Endothelial cell of umbilical vein (primary cell): ENCODE measurements around the gene EDEM1. TPM values are rescaled to one million over a fixed set of nuclear protein-coding genes. Genes with fewer than 3 reads are reported as not detected.

ENCODE experiments used
- BruUV-seq: library from RNA; stranded (reverse); fragments of 400-500 nt; replicated peaks from 2 replicates; lab custom pipeline; 2021; lab: Mats Ljungman, UMichigan
- CTCF ChIA-PET: fragments of 300-600, 350-600 bp; sonication (Branson Sonifier 250); formaldehyde crosslinking; loops from one replicate; lab custom pipeline; 2021; ENCODE audit warnings: antibody characterized with exemption, inconsistent platforms; lab: Charles Lee
- POLR2A ChIA-PET: fragments of 300-600, 350-600 bp; sonication (Branson Sonifier 250); formaldehyde crosslinking; loops from one replicate; lab custom pipeline; 2021; ENCODE audit warnings: antibody characterized with exemption, inconsistent platforms; lab: Charles Lee
- DNase-seq: peaks from one replicate; pipeline ENCODE4 v3.0.0-alpha.2; 2011; ENCODE audit warnings: low read depth, low spot score
- FAIRE-seq: peaks from 2 replicates; lab custom pipeline; 2011; peaks lifted over from hg19 to GRCh38; lab: Jason Lieb, UNC
- H2AFZ ChIP-seq: 2 replicates; pipeline ENCODE4 v1.6.0; 2012; ENCODE audit warnings: low read depth, low read length, control low read depth, inconsistent platforms
- H3K27ac ChIP-seq: 2 replicates; pipeline ENCODE4 v1.5.1; 2011; ENCODE audit warnings: low read depth, mild to moderate bottlenecking, control low read depth, low read length, moderate library complexity; ENCODE audit not compliant: insufficient read depth
- H3K27me3 ChIP-seq, 2 experiments: 2 replicates each; pipeline versions ENCODE4 v1.6.0 to v1.6.1; 2011; ENCODE audit warnings: low read length in 2 of 2, mixed read lengths in 1 of 2; ENCODE audit not compliant: control insufficient read depth in 2 of 2, insufficient read depth in 2 of 2
- H3K36me3 ChIP-seq, 2 experiments: 2 replicates in 1 of 2; 3 replicates in 1 of 2; pipeline ENCODE4 v1.5.1; 2011; ENCODE audit warnings: low read length in 2 of 2, mild to moderate bottlenecking in 1 of 2, moderate library complexity in 1 of 2; ENCODE audit not compliant: control insufficient read depth in 2 of 2, insufficient read depth in 2 of 2; ENCODE audit errors: extremely low read depth in 1 of 2
- H3K4me1 ChIP-seq: 3 replicates; pipeline ENCODE4 v1.5.1; 2011; ENCODE audit warnings: mild to moderate bottlenecking, low read length; ENCODE audit not compliant: control insufficient read depth, insufficient read depth; ENCODE audit errors: extremely low read depth
- H3K4me2 ChIP-seq: 2 replicates; pipeline ENCODE4 v1.6.1; 2011; ENCODE audit warnings: low read length, control low read depth, mixed read lengths; ENCODE audit not compliant: insufficient read depth
- H3K4me3 ChIP-seq, 3 experiments: fragments of 200-600 bp in 1 of 3; sonication (generic), shearing (Covaris generic) in 1 of 3; replicated peaks in 1 of 3; 2 replicates each; pipeline ENCODE4 v1.5.1; 2011 to 2016; ENCODE audit warnings: control low read depth in 3 of 3, low read length in 3 of 3, mild to moderate bottlenecking in 2 of 3, inconsistent platforms in 1 of 3, low read depth in 1 of 3, moderate library complexity in 1 of 3; ENCODE audit not compliant: insufficient read depth in 1 of 3
- H3K79me2 ChIP-seq: 2 replicates; pipeline ENCODE4 v1.6.0; 2012; ENCODE audit warnings: low read length, inconsistent platforms; ENCODE audit not compliant: control insufficient read depth, insufficient read depth
- H3K9ac ChIP-seq: replicated peaks from 2 replicates; pipeline ENCODE3; 2011; ENCODE audit warnings: low read length, control low read depth; ENCODE audit not compliant: insufficient read depth; ENCODE audit errors: extremely low read depth
- H3K9me1 ChIP-seq: replicated peaks from 3 replicates; pipeline ENCODE4 v1.6.0; 2011; ENCODE audit warnings: mild to moderate bottlenecking, low read length; ENCODE audit not compliant: control insufficient read depth, insufficient read depth; ENCODE audit errors: extremely low read depth
- H3K9me3 ChIP-seq: replicated peaks from 2 replicates; pipeline ENCODE4 v1.5.1; 2012; ENCODE audit warnings: low read length, inconsistent platforms; ENCODE audit not compliant: control insufficient read depth, insufficient read depth
- H4K20me1 ChIP-seq: replicated peaks from 2 replicates; pipeline ENCODE3; 2011; ENCODE audit warnings: mild to moderate bottlenecking, low read length; ENCODE audit not compliant: control insufficient read depth, insufficient read depth; ENCODE audit errors: extremely low read depth
- EZH2 ChIP-seq: IDR thresholded peaks from 2 replicates; pipeline ENCODE4 v1.6.1; 2012; ENCODE audit warnings: borderline replicate concordance, low read depth, mild to moderate bottlenecking, moderate library complexity, low read length, inconsistent platforms; ENCODE audit not compliant: severe bottlenecking
- FOS ChIP-seq: IDR thresholded peaks from 2 replicates; pipeline ENCODE4 v1.6.1; 2011; ENCODE audit warnings: mild to moderate bottlenecking, low read length, moderate library complexity, borderline replicate concordance; ENCODE audit not compliant: insufficient read depth
- MYC ChIP-seq: IDR thresholded peaks from one replicate; pipeline ENCODE4 v1.6.1; 2011; ENCODE audit warnings: mild to moderate bottlenecking, low read depth, low read length
- POLR2A ChIP-seq: IDR thresholded peaks from 2 replicates; pipeline ENCODE4 v1.6.1; 2012; ENCODE audit warnings: low read depth, mild to moderate bottlenecking, control low read depth, low read length
- POLR2AphosphoS5 ChIP-seq: IDR thresholded peaks from 2 replicates; pipeline ENCODE4 v1.6.1; 2012; ENCODE audit warnings: low read depth, mild to moderate bottlenecking, control low read depth, low read length, moderate library complexity; ENCODE audit not compliant: insufficient read depth
- dilution Hi-C: fragments of 300-500 bp; cut with MboI; formaldehyde crosslinking; loops from one replicate; pipeline ENCODE4 v1.15.0; 2019; ENCODE audit warnings: low sequenced_read_pairs; ENCODE audit not compliant: extremely low pct_ligation_motif_present
- intact Hi-C: fragments of 100-400 bp; cut with micrococcal nuclease; formaldehyde crosslinking; loops from one replicate; pipeline ENCODE4 v1.10.0; 2022
- polyA plus RNA-seq, 4 experiments: library from polyadenylated mRNA; depleted of rRNA in 3 of 4; stranded (reverse) in 3 of 4; unstranded in 1 of 4; fragments of >200 nt; gene quantifications; 2 replicates each; pipeline versions ENCODE4 v1.2.1 to v1.2.3, GENCODE V29; 2011 to 2012; ENCODE audit warnings: missing spikeins in 1 of 4
- total RNA-seq: library from RNA; stranded (reverse); gene quantifications from 2 replicates; pipeline ENCODE4 v1.2.3, GENCODE V29; 2021

EDEM1 gene
- total and polyA plus RNA-seq, 2 donors (not counting 3 experiments of a cell fraction or from before 2014, with no cell fraction given) = 19.4 to 61.1 TPM

DNA sequence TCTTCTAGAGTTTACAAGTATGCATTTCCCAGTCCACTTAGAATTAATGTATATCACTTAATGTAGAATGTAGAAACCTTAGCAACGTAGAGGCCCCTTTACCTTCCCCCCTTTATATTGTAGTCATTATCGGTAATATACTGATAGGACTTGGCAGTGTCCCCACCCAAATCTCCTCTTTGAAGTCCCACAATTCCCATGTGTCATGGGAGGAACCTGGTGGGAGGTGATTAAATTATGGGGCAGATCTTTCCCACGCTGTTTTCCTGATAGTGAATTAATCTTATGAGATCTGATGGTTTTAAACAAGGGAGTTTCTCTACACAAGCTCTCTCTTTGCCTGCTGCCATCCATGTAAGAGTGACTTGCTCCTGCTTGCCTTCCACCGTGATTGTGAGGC lies 34.4 kb upstream of the EDEM1 start:
- Histone ChIP-seq H3K79me2 (peaks cover 95% of the 10 kb centered on the region), H3K27ac (no peak overlapping the region), H3K4me3 (no peak overlapping the region), H2AFZ (no peak overlapping the region), H3K9ac (no peak overlapping the region), H3K4me1 (no peaks in the 10 kb centered on the region), H3K9me1 (no peaks in the 10 kb centered on the region), H4K20me1 (peaks cover 4% of the 10 kb centered on the region), H3K9me3 (no peaks in the 10 kb centered on the region), H3K27me3 (no peaks in the 10 kb centered on the region), H3K36me3 (no peaks in the 10 kb centered on the region), H3K4me2 (no peak overlapping the region)
- FAIRE-seq (no peak), DNase-seq (no peak)
- ChIA-PET POLR2A (no interaction called here), CTCF (no interaction called here)
- no peak for TF ChIP-seq FOS
- no peak for TF ChIP-seq POLR2AphosphoS5
- TF ChIP-seq POLR2A = no peak
- TF ChIP-seq MYC = no peak
- no TSS peak for BruUV-seq
- intact Hi-C loops = no loop called here
- dilution Hi-C loops = no loop called here

DNA sequence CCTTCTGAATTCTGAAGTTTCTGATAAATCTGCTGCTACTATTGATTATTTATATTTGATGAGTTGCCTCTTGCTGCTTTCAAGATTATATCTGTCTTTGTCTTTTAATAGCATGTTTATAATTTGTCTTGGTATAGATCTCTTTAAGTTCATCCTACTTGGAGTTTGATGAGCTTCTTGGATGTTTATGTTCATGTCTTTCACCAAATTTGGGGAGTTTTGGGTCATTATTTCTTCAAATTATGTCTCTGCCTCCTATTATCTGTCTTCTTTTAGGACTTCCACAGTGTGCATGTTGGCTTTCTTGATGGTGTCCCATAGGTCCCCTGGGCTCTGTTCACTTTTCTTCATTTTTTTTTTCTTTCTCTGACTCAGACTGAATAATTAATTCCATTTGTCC lies 32.3 kb upstream of the EDEM1 start:
- no peak for FAIRE-seq
- Histone ChIP-seq H3K27ac (no peak overlapping the region), H4K20me1 (peaks cover 8% of the 10 kb centered on the region), H3K4me2 (no peak overlapping the region), H3K4me3 (no peak overlapping the region), H3K36me3 (no peaks in the 10 kb centered on the region), H3K4me1 (no peaks in the 10 kb centered on the region), H3K79me2 (peaks cover 90% of the 10 kb centered on the region), H2AFZ (no peak overlapping the region), H3K9ac (no peak overlapping the region), H3K27me3 (no peaks in the 10 kb centered on the region), H3K9me1 (no peaks in the 10 kb centered on the region), H3K9me3 (no peaks in the 10 kb centered on the region)
- dilution Hi-C loops = no loop called here
- intact Hi-C loops = no loop called here
- POLR2A ChIA-PET = no interaction called here
- no peak for DNase-seq
- no peak for TF ChIP-seq EZH2
- BruUV-seq = no TSS peak
- CTCF ChIA-PET = no interaction called here
